ENCODE results near the gene CBX8. TPM values are rescaled to one million over a fixed set of nuclear protein-coding genes. Genes with fewer than 3 reads are reported as not detected.
"Not testable (repeated sequence)": the region's sequence is repeated elsewhere in the genome, so short reads cannot be mapped to it uniquely, and the experiment has no call there.

Gene CBX8
- total RNA-seq, 1 donor from 2014 or later = 6.1 TPM

GRCh38 chr17:79761894-79762589 is 34.8 kb downstream of the CBX8 start:
- peak; percentile 57 for DNase-seq (ENCODE audit: low spot score)
- Mint-ChIP-seq H3K27ac (ENCODE audit: unreplicated experiment) (no peak overlapping the region), H3K36me3 (ENCODE audit: low read depth) (no peaks in the 10 kb centered on the region), H3K9me3 (ENCODE audit: low read depth) (no peaks in the 10 kb centered on the region), H3K27me3 (ENCODE audit: low read depth) (peaks cover 13% of the 10 kb centered on the region), H3K4me1 (ENCODE audit: low read depth) (no peaks in the 10 kb centered on the region), H3K4me3 (ENCODE audit: unreplicated experiment) (no peak overlapping the region)
- TF ChIP-seq, protein P1, sequence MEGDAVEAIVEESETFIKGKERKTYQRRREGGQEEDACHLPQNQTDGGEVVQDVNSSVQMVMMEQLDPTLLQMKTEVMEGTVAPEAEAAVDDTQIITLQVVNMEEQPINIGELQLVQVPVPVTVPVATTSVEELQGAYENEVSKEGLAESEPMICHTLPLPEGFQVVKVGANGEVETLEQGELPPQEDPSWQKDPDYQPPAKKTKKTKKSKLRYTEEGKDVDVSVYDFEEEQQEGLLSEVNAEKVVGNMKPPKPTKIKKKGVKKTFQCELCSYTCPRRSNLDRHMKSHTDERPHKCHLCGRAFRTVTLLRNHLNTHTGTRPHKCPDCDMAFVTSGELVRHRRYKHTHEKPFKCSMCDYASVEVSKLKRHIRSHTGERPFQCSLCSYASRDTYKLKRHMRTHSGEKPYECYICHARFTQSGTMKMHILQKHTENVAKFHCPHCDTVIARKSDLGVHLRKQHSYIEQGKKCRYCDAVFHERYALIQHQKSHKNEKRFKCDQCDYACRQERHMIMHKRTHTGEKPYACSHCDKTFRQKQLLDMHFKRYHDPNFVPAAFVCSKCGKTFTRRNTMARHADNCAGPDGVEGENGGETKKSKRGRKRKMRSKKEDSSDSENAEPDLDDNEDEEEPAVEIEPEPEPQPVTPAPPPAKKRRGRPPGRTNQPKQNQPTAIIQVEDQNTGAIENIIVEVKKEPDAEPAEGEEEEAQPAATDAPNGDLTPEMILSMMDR (IDR thresholded peaks at IDR 0.05) = no peak

GRCh38 chr17:79760197-79760906 is 36.5 kb downstream of the CBX8 start:
- Mint-ChIP-seq H3K4me3 (ENCODE audit: unreplicated experiment) (no peak overlapping the region), H3K36me3 (ENCODE audit: low read depth) (no peaks in the 10 kb centered on the region), H3K4me1 (ENCODE audit: low read depth) (no peaks in the 10 kb centered on the region), H3K27me3 (ENCODE audit: low read depth) (peaks cover 13% of the 10 kb centered on the region), H3K9me3 (ENCODE audit: low read depth) (no peaks in the 10 kb centered on the region), H3K27ac (ENCODE audit: unreplicated experiment) (no peak overlapping the region)
- DNase-seq (ENCODE audit: low spot score) = peak; percentile 57
- TF ChIP-seq, protein P1 (IDR thresholded peaks at IDR 0.05) = no peak

DNA sequence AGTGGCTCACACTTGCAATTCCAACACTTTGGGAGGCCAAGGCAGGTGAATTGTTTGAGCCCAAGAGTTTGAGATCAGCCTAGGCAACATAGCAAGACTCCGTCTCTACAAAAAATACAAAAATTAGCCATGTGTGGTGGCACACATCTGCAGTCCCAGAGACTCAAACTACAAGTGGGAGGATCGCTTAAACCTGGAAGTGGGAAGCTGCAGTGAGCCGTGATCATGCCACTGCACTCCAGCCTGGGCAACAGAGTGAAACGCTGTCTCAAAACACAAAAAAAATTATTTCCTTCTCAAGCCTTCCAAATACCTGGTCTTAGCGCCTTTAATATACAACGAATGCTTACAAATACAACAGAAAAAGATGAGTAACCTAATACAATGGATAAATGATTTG is 38.6 kb downstream of the CBX8 start:
- Mint-ChIP-seq H3K4me3 (ENCODE audit: unreplicated experiment) (no peak overlapping the region), H3K27ac (ENCODE audit: unreplicated experiment) (no peak overlapping the region), H3K4me1 (ENCODE audit: low read depth) (no peaks in the 10 kb centered on the region), H3K27me3 (ENCODE audit: low read depth) (peaks cover 22% of the 10 kb centered on the region), H3K9me3 (ENCODE audit: low read depth) (no peaks in the 10 kb centered on the region), H3K36me3 (ENCODE audit: low read depth) (peaks cover 2% of the 10 kb centered on the region)
- TF ChIP-seq, protein P1 (IDR thresholded peaks at IDR 0.05) = no peak
- DNase-seq (ENCODE audit: low spot score) = no peak

GRCh38 chr17:79757140-79757745 is 39.6 kb downstream of the CBX8 start:
- Mint-ChIP-seq H3K9me3 (ENCODE audit: low read depth) (no peaks in the 10 kb centered on the region), H3K27me3 (ENCODE audit: low read depth) (peaks cover 18% of the 10 kb centered on the region), H3K36me3 (ENCODE audit: low read depth) (peaks cover 2% of the 10 kb centered on the region), H3K27ac (ENCODE audit: unreplicated experiment) (no peak overlapping the region), H3K4me1 (ENCODE audit: low read depth) (no peaks in the 10 kb centered on the region), H3K4me3 (ENCODE audit: unreplicated experiment) (no peak overlapping the region)
- TF ChIP-seq, protein P1 (IDR thresholded peaks at IDR 0.05) = no peak
- peak; percentile 49 for DNase-seq (ENCODE audit: low spot score)

- H3K36me3 Mint-ChIP-seq (ENCODE audit: low read depth) = peaks cover 2% of the 10 kb centered on the region
- no peaks in the 10 kb centered on the region for H3K4me1 Mint-ChIP-seq (ENCODE audit: low read depth)
- TF ChIP-seq, protein P1 (IDR thresholded peaks at IDR 0.05) = no peak
- no peak overlapping the region for H3K27ac Mint-ChIP-seq (ENCODE audit: unreplicated experiment)
- no peak overlapping the region for H3K4me3 Mint-ChIP-seq (ENCODE audit: unreplicated experiment)
- H3K27me3 Mint-ChIP-seq (ENCODE audit: low read depth) = peaks cover 20% of the 10 kb centered on the region
- DNase-seq (ENCODE audit: low spot score) = peak; percentile 69
- H3K9me3 Mint-ChIP-seq (ENCODE audit: low read depth) = no peaks in the 10 kb centered on the region
Observed at GRCh38 chr17:79755591-79755990, 41.3 kb downstream of the CBX8 start.

DNA sequence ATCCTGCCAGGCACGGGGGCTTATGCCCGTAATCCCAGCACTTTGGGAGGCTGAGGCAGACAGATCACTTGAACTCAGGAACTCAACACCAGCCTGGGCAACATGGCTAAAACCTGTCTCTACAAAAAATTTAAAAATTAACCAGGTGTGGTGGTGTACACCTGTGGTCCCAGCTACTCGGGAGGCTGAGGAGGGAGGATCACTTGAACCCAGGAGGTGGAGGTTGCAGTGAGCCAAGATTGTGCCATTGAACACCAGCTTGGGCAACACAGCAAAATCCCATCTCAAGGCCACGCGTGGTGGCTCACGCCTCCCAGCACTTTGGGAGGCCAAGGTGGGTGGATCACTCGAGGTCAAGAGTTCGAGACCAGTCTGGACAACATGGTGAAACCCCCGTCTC is 42.0 kb downstream of the CBX8 start:
- not testable (repeated sequence) for H3K4me1 Mint-ChIP-seq (ENCODE audit: low read depth); H3K36me3 Mint-ChIP-seq (ENCODE audit: low read depth); H3K9me3 Mint-ChIP-seq (ENCODE audit: low read depth); H3K27ac Mint-ChIP-seq (ENCODE audit: unreplicated experiment); H3K4me3 Mint-ChIP-seq (ENCODE audit: unreplicated experiment)
- peaks cover 20% of the 10 kb centered on the region for H3K27me3 Mint-ChIP-seq (ENCODE audit: low read depth)
- peak; percentile 43 for DNase-seq (ENCODE audit: low spot score)
